Brain pericyte (primary cell): ENCODE results near the gene ZNF638.

Source experiments
- DNase-seq: peaks from one replicate; pipeline ENCODE4 v3.0.0-alpha.2; 2012; ENCODE audit warnings: low read depth, low spot score

Gene ZNF638

GRCh38 chr2:71472019-71472418, 140.4 kb downstream of the ZNF638 start:
- DNase-seq: no peak

DNA sequence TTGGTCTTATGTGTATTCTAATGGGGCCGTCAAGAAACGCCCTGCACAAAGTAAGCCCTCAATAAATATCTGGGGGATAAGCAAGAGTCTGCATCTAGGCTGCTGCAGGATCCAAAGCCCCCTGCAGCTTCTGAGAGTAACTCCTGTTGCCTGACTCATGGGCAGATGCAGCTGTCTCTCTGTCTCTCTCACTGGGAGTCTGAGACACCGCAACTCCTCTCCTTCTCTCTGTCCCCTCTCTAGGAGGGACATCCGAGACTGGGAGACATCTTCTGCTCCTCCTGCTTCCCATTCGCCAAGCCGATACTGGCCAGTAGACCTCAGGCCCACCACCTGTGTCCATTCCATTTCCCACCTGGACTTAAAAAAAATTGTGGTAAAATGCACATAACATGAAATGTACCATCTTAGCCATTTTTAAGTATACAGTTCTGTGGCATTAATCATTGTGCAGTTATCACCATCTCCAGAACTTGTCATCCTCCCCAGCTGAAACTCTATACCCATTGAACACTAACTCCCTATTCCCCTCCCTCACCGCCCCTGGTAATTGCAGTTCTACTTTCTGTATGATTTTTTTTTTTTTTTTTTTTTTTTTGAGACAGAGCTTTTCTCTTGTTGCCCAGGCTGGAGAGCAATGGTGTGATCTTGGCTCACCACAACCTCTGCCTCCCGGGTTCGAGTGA, 141.9 kb downstream of the ZNF638 start:
- DNase-seq: no peak

DNA sequence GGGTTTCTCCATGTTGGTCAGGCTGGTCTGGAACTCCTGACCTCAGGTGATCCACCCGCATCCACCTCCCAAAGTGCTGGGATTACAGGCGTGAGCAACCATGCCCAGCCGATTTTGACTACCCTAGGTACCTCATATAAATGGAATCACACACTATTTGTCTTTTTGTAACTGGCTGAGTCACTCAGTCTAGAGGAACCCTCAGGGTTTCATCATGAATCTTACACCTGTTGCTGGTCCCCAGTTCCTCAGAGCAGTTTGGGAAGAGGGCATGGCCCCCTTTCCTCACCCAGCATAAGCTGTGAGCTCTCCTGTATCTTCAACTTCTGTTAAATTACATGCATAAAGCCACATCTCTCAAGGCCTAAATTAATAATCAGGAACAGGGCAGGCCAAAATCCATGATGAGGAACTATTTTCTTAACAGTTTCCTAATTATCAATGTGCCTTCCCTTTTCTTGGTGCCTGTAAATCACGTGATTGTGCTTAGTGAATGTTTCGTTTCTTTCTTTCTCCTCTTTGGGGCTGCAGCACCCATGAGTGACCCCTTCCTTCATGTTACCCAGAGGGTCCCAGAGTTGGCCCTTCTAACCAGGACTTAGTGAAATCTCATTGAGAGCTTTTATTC, 142.6 kb downstream of the ZNF638 start:
- no peak for DNase-seq

DNA sequence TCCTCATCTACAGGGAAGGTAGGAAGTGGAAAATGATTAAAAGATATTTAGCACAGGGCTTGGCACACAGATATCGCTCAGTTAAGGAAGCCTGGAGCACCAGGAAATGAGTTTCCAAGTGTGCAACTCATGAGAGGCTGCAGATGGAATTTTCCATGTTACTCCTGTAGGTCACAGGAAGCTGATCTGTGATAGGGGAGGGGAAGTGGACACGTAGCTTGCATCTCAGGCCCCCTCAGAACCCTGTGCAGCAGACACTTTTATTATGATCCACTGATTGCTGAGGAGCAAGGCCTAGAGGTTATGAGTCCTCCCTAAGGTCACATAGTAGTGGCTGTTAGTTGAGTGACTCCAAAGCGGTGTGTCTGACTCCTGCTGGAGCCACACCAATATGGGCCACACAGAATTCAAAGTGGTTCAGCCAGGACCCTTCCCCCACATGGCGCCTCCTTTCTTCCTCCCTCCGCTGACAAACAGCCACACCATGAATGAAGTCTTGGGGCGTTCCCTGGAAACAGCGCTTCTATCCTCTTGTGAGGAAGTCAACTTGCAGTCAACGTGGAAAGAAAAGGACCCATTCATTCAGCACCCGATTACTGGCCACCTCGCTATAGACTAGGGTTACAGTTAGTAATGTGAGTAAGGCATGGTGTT, 143.3 kb downstream of the ZNF638 start:
- no peak for DNase-seq

GRCh38 chr2:71476495-71476894, 144.9 kb downstream of the ZNF638 start:
- DNase-seq: no peak

- DNase-seq: no peak
These were observed 145.7 kb downstream of the ZNF638 start for GRCh38 chr2:71477231-71477691.

- no peak for DNase-seq
These were observed 147.2 kb downstream of the ZNF638 start for GRCh38 chr2:71478806-71479205.

DNA sequence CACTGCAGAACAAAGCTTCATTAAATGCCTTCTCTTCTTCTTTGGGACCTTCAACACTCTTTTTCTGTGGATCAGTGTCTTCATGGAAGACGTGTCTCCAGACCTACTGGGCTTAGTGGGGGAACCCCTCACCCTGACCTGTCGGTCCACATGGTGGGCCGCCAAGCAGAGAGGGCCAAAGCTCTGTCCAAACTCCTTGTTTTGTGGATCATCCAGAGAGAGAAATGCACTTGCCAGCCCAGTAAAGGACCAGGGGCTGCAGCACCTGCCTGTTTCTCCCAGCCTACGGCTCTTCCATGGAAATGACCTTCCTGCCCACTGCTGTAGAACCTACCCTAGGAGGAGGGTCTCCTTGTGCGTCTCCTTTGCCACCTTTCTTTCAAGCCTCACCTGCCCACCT, 147.7 kb downstream of the ZNF638 start:
- DNase-seq: no peak

DNA sequence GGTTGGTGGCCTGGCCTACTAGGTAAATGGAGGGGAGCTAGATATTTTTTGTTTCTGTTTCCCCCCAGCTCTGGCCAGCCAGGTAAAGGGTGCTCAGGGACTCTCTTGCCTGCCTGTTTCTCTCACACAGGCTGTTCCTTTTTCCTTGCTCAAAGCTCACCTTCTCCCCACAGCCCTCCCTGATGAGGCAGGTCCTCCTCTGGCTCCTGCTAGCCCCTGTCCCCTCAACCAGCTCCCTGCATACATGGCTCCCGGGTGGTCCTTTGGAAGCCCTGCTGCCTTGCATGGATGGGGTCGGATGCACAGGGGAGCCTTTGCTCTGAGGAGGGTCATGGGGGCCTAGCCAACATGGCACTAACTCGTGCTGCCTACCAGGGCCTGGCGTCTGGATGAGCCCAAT, 149.5 kb downstream of the ZNF638 start:
- DNase-seq: no peak

DNA sequence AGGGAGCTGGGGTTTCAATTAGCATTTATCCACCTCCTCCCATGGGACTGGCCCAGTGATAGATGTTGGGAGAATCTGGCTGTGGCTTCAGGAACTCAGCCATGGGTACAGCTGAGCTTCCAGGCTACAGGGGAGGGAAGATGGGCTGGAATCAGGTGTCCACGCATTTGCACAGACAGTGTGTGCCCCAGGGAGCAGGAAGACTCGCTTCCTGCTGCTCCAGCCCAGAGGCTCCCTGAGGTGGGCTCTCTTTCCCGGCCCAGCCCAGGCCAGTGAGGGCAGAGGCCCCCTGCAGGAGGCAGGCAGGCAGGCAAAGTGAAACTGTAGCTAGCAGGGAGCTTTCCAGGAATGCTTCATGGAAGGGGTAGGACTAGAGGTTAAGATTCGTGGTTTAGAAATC, 150.5 kb downstream of the ZNF638 start:
- no peak for DNase-seq

DNA sequence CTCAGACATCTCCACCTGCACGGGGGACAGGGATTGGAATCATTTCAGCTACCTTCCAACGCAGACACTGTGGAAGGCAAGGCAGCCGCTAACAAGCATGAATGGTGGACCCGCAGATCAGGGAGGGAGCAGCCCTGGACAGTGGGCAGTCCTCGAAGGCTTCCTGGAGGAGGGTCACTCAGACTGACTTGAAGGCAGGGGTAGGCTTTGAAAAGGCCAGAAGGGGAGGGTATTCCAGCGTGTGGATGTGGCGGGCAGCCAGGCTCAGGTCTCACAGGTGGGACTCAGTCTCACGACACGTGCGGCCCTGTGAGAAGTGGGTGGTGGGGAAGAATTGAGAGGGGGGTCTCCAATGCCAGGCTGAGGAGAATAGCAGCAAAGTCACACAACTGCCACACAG, 151.7 kb downstream of the ZNF638 start:
- no peak for DNase-seq

GRCh38 chr2:71484354-71484753, 152.8 kb downstream of the ZNF638 start:
- no peak for DNase-seq
